ENCODE measurements around the gene KLHL17. TPM values are rescaled to one million over a fixed set of nuclear protein-coding genes. Genes with fewer than 3 reads are reported as not detected.

KLHL17 gene
- total and polyA plus RNA-seq, 9 of the 15 experiments (the other 6 are each of a cell fraction or from before 2014, with no cell fraction given) = 0.14 to 84.8 (median 13.0) TPM

DNA sequence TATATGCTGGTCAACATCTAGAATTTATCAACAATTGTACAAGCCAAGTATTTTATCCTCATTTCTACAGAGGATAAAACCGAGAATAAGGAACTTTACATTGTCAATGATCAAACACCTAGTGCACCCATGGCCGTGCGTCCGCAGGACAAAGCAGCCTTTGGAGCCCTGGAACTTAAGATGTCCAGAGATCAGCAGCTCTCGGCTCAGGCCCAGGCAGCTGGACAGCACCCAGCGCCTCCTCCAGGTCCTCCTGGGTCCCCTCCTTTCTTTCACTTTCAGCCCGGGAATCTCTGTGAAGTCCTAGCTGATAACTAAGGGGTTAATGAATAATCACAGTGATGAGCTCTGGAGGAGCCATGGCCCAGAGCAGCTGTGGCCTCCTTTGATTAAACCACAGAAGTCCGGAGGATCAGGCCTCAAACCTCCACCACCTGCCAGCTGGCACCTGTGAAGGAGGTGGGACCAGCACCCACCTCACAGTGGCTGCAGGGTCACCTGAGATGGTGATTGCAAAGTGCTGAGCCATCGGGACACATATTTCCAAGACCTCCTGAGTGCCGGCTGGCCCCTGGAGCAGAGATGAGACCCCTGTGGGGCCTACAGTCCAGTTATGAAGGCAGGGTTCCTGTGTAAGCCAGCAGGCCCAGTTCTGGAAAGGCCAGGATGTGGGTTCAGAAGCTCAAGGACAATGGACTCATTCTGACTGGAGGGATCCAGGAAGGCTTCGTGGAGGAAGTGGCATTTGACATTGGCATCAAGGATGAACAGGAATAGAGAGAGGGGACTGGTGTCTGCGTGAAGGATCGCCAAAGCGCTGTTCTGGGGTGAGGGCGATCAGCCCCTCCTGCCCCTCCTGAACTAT, 48.3 kb upstream of the KLHL17 start (continued):
- TF ChIP-seq, protein P1, sequence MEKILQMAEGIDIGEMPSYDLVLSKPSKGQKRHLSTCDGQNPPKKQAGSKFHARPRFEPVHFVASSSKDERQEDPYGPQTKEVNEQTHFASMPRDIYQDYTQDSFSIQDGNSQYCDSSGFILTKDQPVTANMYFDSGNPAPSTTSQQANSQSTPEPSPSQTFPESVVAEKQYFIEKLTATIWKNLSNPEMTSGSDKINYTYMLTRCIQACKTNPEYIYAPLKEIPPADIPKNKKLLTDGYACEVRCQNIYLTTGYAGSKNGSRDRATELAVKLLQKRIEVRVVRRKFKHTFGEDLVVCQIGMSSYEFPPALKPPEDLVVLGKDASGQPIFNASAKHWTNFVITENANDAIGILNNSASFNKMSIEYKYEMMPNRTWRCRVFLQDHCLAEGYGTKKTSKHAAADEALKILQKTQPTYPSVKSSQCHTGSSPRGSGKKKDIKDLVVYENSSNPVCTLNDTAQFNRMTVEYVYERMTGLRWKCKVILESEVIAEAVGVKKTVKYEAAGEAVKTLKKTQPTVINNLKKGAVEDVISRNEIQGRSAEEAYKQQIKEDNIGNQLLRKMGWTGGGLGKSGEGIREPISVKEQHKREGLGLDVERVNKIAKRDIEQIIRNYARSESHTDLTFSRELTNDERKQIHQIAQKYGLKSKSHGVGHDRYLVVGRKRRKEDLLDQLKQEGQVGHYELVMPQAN (IDR thresholded peaks at IDR 0.05; ENCODE audit: borderline replicate concordance) = no peak
- TF ChIP-seq SRF (CRISPR knock-in tag; IDR thresholded peaks at IDR 0.05) (no peak), PHTF2 (CRISPR knock-in tag; IDR thresholded peaks at IDR 0.05) (no peak), ZNF274 (IDR thresholded peaks at IDR 0.05; ENCODE audit: borderline replicate concordance, low read depth, low read length) (no peak), BCOR (IDR thresholded peaks at IDR 0.05) (peak; percentile 52; the same call in 1 of the 2 replicates), AFF4 (CRISPR knock-in tag; IDR thresholded peaks at IDR 0.05) (no peak), FUS (optimal IDR thresholded peaks at IDR 0.05; ENCODE audit: low read depth, low read length) (no peak), SMAD3 (CRISPR knock-in tag; conservative IDR thresholded peaks at IDR 0.05) (no peak), TCFL5 (CRISPR knock-in tag; conservative IDR thresholded peaks at IDR 0.05) (no peak), KLF1 (tag; IDR thresholded peaks at IDR 0.05) (no peak), ZC3H4 (CRISPR knock-in tag; IDR thresholded peaks at IDR 0.05; ENCODE audit: borderline replicate concordance) (0 out of 2 replicates have a peak, but pooled peaks have one; percentile 22), ZNF436 (CRISPR knock-in tag; IDR thresholded peaks at IDR 0.05) (peak; percentile 64; the same call in 1 of the 2 replicates), CEBPG (CRISPR knock-in tag; IDR thresholded peaks at IDR 0.05) (no peak), CEBPG (tag; conservative IDR thresholded peaks at IDR 0.05 in 1 of 2, IDR thresholded peaks at IDR 0.05 in 1 of 2) (no peak), ZNF24 (IDR thresholded peaks at IDR 0.05) (no peak)
